ENCODE data around the gene RBCK1. TPM values are rescaled to one million over a fixed set of nuclear protein-coding genes. Genes with fewer than 3 reads are reported as not detected.
A peak's percentile ranks its signal among the peaks of the same experiment; 100 is the strongest.

The RBCK1 gene
- total and polyA plus RNA-seq, 8 donors: 30.7 to 211 (median 98.2) TPM

GRCh38 chr20:428658-429200 lies 20.6 kb downstream of the RBCK1 start:
- no peak for DNase-seq
- Histone ChIP-seq H3K4me1 (peaks cover 0 to 5% (median 0%) of the 10 kb centered on the region in 4 donors), H3K27me3 (no peaks in the 10 kb centered on the region), H3K4me3 (no peak overlapping the region), H3K36me3 (peaks cover 29 to 94% (median 92%) of the 10 kb centered on the region in 4 donors), H3K9me3 (no peaks in the 10 kb centered on the region), H3K27ac (no peak overlapping the region)
- intact Hi-C loops (cut with DNase I; ENCODE audit: low total_unique reads): no loop called here
- no peak for TF ChIP-seq EP300 (IDR thresholded peaks at IDR 0.05)
- no peak for TF ChIP-seq POLR2AphosphoS5 (IDR thresholded peaks at IDR 0.05)
- no peak for TF ChIP-seq POLR2A (IDR thresholded peaks at IDR 0.05)
- TF ChIP-seq, protein P1, sequence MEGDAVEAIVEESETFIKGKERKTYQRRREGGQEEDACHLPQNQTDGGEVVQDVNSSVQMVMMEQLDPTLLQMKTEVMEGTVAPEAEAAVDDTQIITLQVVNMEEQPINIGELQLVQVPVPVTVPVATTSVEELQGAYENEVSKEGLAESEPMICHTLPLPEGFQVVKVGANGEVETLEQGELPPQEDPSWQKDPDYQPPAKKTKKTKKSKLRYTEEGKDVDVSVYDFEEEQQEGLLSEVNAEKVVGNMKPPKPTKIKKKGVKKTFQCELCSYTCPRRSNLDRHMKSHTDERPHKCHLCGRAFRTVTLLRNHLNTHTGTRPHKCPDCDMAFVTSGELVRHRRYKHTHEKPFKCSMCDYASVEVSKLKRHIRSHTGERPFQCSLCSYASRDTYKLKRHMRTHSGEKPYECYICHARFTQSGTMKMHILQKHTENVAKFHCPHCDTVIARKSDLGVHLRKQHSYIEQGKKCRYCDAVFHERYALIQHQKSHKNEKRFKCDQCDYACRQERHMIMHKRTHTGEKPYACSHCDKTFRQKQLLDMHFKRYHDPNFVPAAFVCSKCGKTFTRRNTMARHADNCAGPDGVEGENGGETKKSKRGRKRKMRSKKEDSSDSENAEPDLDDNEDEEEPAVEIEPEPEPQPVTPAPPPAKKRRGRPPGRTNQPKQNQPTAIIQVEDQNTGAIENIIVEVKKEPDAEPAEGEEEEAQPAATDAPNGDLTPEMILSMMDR (IDR thresholded peaks at IDR 0.05): no peak
- 78 to 88% (median 84%) methylated on average over 14 of the region's 14 CpGs for WGBS, 5 donors

GRCh38 chr20:430091-430999 lies 22.2 kb downstream of the RBCK1 start:
- H3K36me3 ChIP-seq: peaks cover 31 to 91% (median 88%) of the 10 kb centered on the region in 4 donors
- no peak for DNase-seq
- H3K27me3 ChIP-seq: no peaks in the 10 kb centered on the region
- TF ChIP-seq, protein P1 (IDR thresholded peaks at IDR 0.05): no peak
- TF ChIP-seq POLR2AphosphoS5 (IDR thresholded peaks at IDR 0.05) (no peak), EP300 (IDR thresholded peaks at IDR 0.05) (no peak)
- intact Hi-C loops (cut with DNase I; ENCODE audit: low total_unique reads): no loop called here
- no peaks in the 10 kb centered on the region for H3K9me3 ChIP-seq
- H3K4me1 ChIP-seq: peaks cover 0 to 7% (median 0%) of the 10 kb centered on the region in 4 donors
- H3K27ac ChIP-seq: no peak overlapping the region
- H3K4me3 ChIP-seq: no peak overlapping the region
- 83 to 91% (median 89%) methylated on average over 19 to 21 of the region's 21 CpGs for whole genome bisulfite sequencing, 5 donors

- 58 to 66% (median 61%) methylated on average over 16 to 17 of the region's 17 CpGs for WGBS, 5 donors
- Histone ChIP-seq H3K4me3 (no peak overlapping the region), H3K27ac (peak overlapping the region in 1 of 5 donors; percentile 13), H3K36me3 (peaks cover 38 to 92% (median 89%) of the 10 kb centered on the region in 4 donors), H3K4me1 (peaks cover 0 to 7% (median 0%) of the 10 kb centered on the region in 4 donors), H3K27me3 (no peaks in the 10 kb centered on the region), H3K9me3 (no peaks in the 10 kb centered on the region)
- intact Hi-C loops (cut with DNase I; ENCODE audit: low total_unique reads): no loop called here
- peak; percentile 77 to 91 for DNase-seq
- TF ChIP-seq, protein P1 (IDR thresholded peaks at IDR 0.05): peak in 5 of 7 experiments; percentile 38 to 94 (median 63)
- TF ChIP-seq EP300 (IDR thresholded peaks at IDR 0.05): no peak
- TF ChIP-seq POLR2AphosphoS5 (IDR thresholded peaks at IDR 0.05): peak in 2 of 3 donors; percentile 17 to 55
- no peak for TF ChIP-seq POLR2A (IDR thresholded peaks at IDR 0.05)
These were observed 23.2 kb downstream of the RBCK1 start for GRCh38 chr20:431012-431904.

DNA sequence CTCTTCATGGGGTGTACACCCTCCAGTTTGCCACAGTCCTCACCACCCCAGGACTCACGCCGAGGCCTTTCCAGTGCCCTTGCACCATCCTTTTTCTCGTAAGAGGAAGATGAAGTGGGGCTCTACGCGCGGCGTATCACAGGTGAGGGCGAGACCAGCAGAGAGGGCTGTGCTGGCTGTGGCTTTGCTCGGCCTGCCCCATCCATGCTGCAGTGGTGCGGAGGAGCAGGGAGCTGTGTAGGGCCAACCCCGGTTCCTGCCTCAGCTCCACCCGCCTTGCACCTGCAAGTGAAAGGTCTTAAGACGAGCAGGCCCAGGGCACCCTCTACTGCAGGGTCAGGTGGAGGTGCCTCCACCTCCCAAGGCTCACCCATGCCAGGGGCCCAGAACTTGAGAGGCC lies 24.1 kb downstream of the RBCK1 start:
- no peaks in the 10 kb centered on the region for H3K27me3 ChIP-seq
- no peak for DNase-seq
- WGBS, 5 donors: 88 to 93% (median 90%) methylated on average over 8 to 13 of the region's 13 CpGs
- intact Hi-C loops (cut with DNase I; ENCODE audit: low total_unique reads): no loop called here
- no peaks in the 10 kb centered on the region for H3K9me3 ChIP-seq
- H3K4me3 ChIP-seq: no peak overlapping the region
- H3K27ac ChIP-seq: no peak overlapping the region
- H3K36me3 ChIP-seq: peaks cover 44 to 95% (median 90%) of the 10 kb centered on the region in 4 donors
- TF ChIP-seq EP300 (IDR thresholded peaks at IDR 0.05): no peak
- TF ChIP-seq POLR2A (IDR thresholded peaks at IDR 0.05): no peak
- TF ChIP-seq POLR2AphosphoS5 (IDR thresholded peaks at IDR 0.05): no peak
- TF ChIP-seq, protein P1 (IDR thresholded peaks at IDR 0.05): no peak
- H3K4me1 ChIP-seq: peaks cover 0 to 9% (median 0%) of the 10 kb centered on the region in 4 donors

Data from stomach (tissue), 9 donors.